ENCODE data around the gene SRGAP1. TPM values are rescaled to one million over a fixed set of nuclear protein-coding genes. Genes with fewer than 3 reads are reported as not detected.

SRGAP1 gene
- polyA plus RNA-seq, 1 donor (not counting 4 experiments of a cell fraction or from before 2014, with no cell fraction given): 4.5 TPM

GRCh38 chr12:63995512-63995911 is 151.0 kb downstream of the SRGAP1 start:
- peak; percentile 46 for FAIRE-seq
- TF ChIP-seq CTCF (optimal IDR thresholded peaks at IDR 0.05 in 1 of 3, IDR thresholded peaks at IDR 0.05 in 1 of 3, conservative IDR thresholded peaks at IDR 0.05 in 1 of 3; ENCODE audit: extremely low read depth in 1 of 3, insufficient read depth in 2 of 3, low read length in 3 of 3) (no peak), EZH2 (IDR thresholded peaks at IDR 0.05; ENCODE audit: low read length) (no peak)
- Histone ChIP-seq H3K4me1 (ENCODE audit: control insufficient read depth, extremely low read depth, insufficient read depth, low read length) (peaks cover 42% of the 10 kb centered on the region), H3K36me3 (ENCODE audit: control insufficient read depth in 2 of 2, extremely low read depth in 1 of 2, insufficient read depth in 2 of 2, low read length in 2 of 2) (peaks cover 2 to 25% of the 10 kb centered on the region in 2 experiments), H3K9ac (ENCODE audit: control insufficient read depth, extremely low read depth, insufficient read depth, low read length) (no peak overlapping the region), H3K27me3 (ENCODE audit: control insufficient read depth, extremely low read depth, insufficient read depth, low read length) (no peaks in the 10 kb centered on the region), H3K4me3 (ENCODE audit: control insufficient read depth in 2 of 3, extremely low read depth in 1 of 3, insufficient read depth in 2 of 3, low read depth in 1 of 3, low read length in 3 of 3) (no peak overlapping the region), H3K4me2 (ENCODE audit: control insufficient read depth, extremely low read depth, insufficient read depth, low read depth, low read length) (no peak overlapping the region), H3K9me3 (ENCODE audit: control insufficient read depth, low read depth, low read length) (no peaks in the 10 kb centered on the region), H3K9me1 (ENCODE audit: control insufficient read depth, extremely low read depth, insufficient read depth, low read length) (peaks cover 3% of the 10 kb centered on the region), H2AFZ (ENCODE audit: control insufficient read depth, low read length) (no peak overlapping the region), H3K79me2 (ENCODE audit: control insufficient read depth, insufficient read depth, low read length) (no peaks in the 10 kb centered on the region), H3K27ac (ENCODE audit: control insufficient read depth, insufficient read depth, low read length) (peak overlapping the region; percentile 1), H4K20me1 (ENCODE audit: control insufficient read depth, extremely low read depth, insufficient read depth, low read length) (no peaks in the 10 kb centered on the region)
- DNase-seq (ENCODE audit: low read depth, low spot score): no peak
- dilution Hi-C loops (cut with MboI; ENCODE audit: extremely low pct_ligation_motif_present, low sequenced_read_pairs): no loop called here

GRCh38 chr12:63996556-63996955 is 152.1 kb downstream of the SRGAP1 start:
- no peaks in the 10 kb centered on the region for H3K27me3 ChIP-seq (ENCODE audit: control insufficient read depth, extremely low read depth, insufficient read depth, low read length)
- H3K4me1 ChIP-seq (ENCODE audit: control insufficient read depth, extremely low read depth, insufficient read depth, low read length): peaks cover 35% of the 10 kb centered on the region
- no peaks in the 10 kb centered on the region for H3K79me2 ChIP-seq (ENCODE audit: control insufficient read depth, insufficient read depth, low read length)
- no peak overlapping the region for H3K4me3 ChIP-seq (ENCODE audit: control insufficient read depth in 2 of 3, extremely low read depth in 1 of 3, insufficient read depth in 2 of 3, low read depth in 1 of 3, low read length in 3 of 3)
- no peak for DNase-seq (ENCODE audit: low read depth, low spot score)
- H2AFZ ChIP-seq (ENCODE audit: control insufficient read depth, low read length): no peak overlapping the region
- FAIRE-seq: no peak
- H3K27ac ChIP-seq (ENCODE audit: control insufficient read depth, insufficient read depth, low read length): no peak overlapping the region
- H4K20me1 ChIP-seq (ENCODE audit: control insufficient read depth, extremely low read depth, insufficient read depth, low read length): no peaks in the 10 kb centered on the region
- H3K9me3 ChIP-seq (ENCODE audit: control insufficient read depth, low read depth, low read length): no peaks in the 10 kb centered on the region
- peaks cover 3% of the 10 kb centered on the region for H3K9me1 ChIP-seq (ENCODE audit: control insufficient read depth, extremely low read depth, insufficient read depth, low read length)
- no peak overlapping the region for H3K9ac ChIP-seq (ENCODE audit: control insufficient read depth, extremely low read depth, insufficient read depth, low read length)
- TF ChIP-seq CTCF (optimal IDR thresholded peaks at IDR 0.05 in 1 of 3, IDR thresholded peaks at IDR 0.05 in 1 of 3, conservative IDR thresholded peaks at IDR 0.05 in 1 of 3; ENCODE audit: extremely low read depth in 1 of 3, insufficient read depth in 2 of 3, low read length in 3 of 3): no peak
- TF ChIP-seq EZH2 (IDR thresholded peaks at IDR 0.05; ENCODE audit: low read length): no peak
- dilution Hi-C loops (cut with MboI; ENCODE audit: extremely low pct_ligation_motif_present, low sequenced_read_pairs): no loop called here
- H3K4me2 ChIP-seq (ENCODE audit: control insufficient read depth, extremely low read depth, insufficient read depth, low read depth, low read length): no peak overlapping the region
- H3K36me3 ChIP-seq (ENCODE audit: control insufficient read depth in 2 of 2, extremely low read depth in 1 of 2, insufficient read depth in 2 of 2, low read length in 2 of 2): peaks cover 2 to 17% of the 10 kb centered on the region in 2 experiments
